ENCODE data around the gene PAK1.

Gene PAK1

GRCh38 chr11:77374611-77375031 lies 99.3 kb downstream of the PAK1 start:
- no peak for TF ChIP-seq CTCF (IDR thresholded peaks at IDR 0.05; ENCODE audit: control insufficient read depth, extremely low read depth, insufficient read depth)
- no peak overlapping the region for H3K4me3 ChIP-seq (ENCODE audit: low read depth, low read length)
- DNase-seq (ENCODE audit: low read depth), result peak; percentile 81

- no peak overlapping the region for H3K4me3 ChIP-seq (ENCODE audit: low read depth, low read length)
- TF ChIP-seq CTCF (IDR thresholded peaks at IDR 0.05; ENCODE audit: control insufficient read depth, extremely low read depth, insufficient read depth), result no peak
- DNase-seq (ENCODE audit: low read depth), result no peak
Observed at GRCh38 chr11:77374108-77374507, 99.8 kb downstream of the PAK1 start.

GRCh38 chr11:77372726-77373125 lies 101.2 kb downstream of the PAK1 start:
- DNase-seq (ENCODE audit: low read depth), result no peak
- H3K4me3 ChIP-seq (ENCODE audit: low read depth, low read length), result no peak overlapping the region
- no peak for TF ChIP-seq CTCF (IDR thresholded peaks at IDR 0.05; ENCODE audit: control insufficient read depth, extremely low read depth, insufficient read depth)

- no peak for TF ChIP-seq CTCF (IDR thresholded peaks at IDR 0.05; ENCODE audit: control insufficient read depth, extremely low read depth, insufficient read depth)
- no peak overlapping the region for H3K4me3 ChIP-seq (ENCODE audit: low read depth, low read length)
- DNase-seq (ENCODE audit: low read depth), result no peak
Observed at GRCh38 chr11:77371646-77372045, 102.2 kb downstream of the PAK1 start.

- DNase-seq (ENCODE audit: low read depth), result no peak
Observed at GRCh38 chr11:77370217-77370616, 103.7 kb downstream of the PAK1 start.

GRCh38 chr11:77361184-77361583 lies 112.7 kb downstream of the PAK1 start:
- DNase-seq (ENCODE audit: low read depth), result no peak
- no peak overlapping the region for H3K4me3 ChIP-seq (ENCODE audit: low read depth, low read length)
- TF ChIP-seq CTCF (IDR thresholded peaks at IDR 0.05; ENCODE audit: control insufficient read depth, extremely low read depth, insufficient read depth), result no peak

More at GRCh38 chr11:77370217-77370616, 103.7 kb downstream of the PAK1 start:
- 0 out of 2 replicates have a peak, but pooled peaks have one; percentile 13 for TF ChIP-seq CTCF (IDR thresholded peaks at IDR 0.05; ENCODE audit: control insufficient read depth, extremely low read depth, insufficient read depth)
- H3K4me3 ChIP-seq (ENCODE audit: low read depth, low read length), result no peak overlapping the region

GRCh38 chr11:77359481-77359880 lies 114.4 kb downstream of the PAK1 start:
- no peak for TF ChIP-seq CTCF (IDR thresholded peaks at IDR 0.05; ENCODE audit: control insufficient read depth, extremely low read depth, insufficient read depth)
- no peak for DNase-seq (ENCODE audit: low read depth)
- H3K4me3 ChIP-seq (ENCODE audit: low read depth, low read length), result no peak overlapping the region
